ENCODE results near the gene RASGRF1.
"Not testable (repeated sequence)": the region's sequence is repeated elsewhere in the genome, so short reads cannot be mapped to it uniquely, and the experiment has no call there.

RASGRF1 gene

GRCh38 chr15:79036323-79036722, 54.3 kb downstream of the RASGRF1 start:
- DNase-seq (ENCODE audit: low read depth), result no peak

- no peak for DNase-seq (ENCODE audit: low read depth)
These were observed 54.8 kb downstream of the RASGRF1 start for GRCh38 chr15:79035814-79036213.

GRCh38 chr15:79035111-79035601, 55.4 kb downstream of the RASGRF1 start:
- no peak for DNase-seq (ENCODE audit: low read depth)

- no peak for DNase-seq (ENCODE audit: low read depth)
These were observed 56.3 kb downstream of the RASGRF1 start for GRCh38 chr15:79034284-79034683.

GRCh38 chr15:79032656-79033055, 57.9 kb downstream of the RASGRF1 start:
- no peak for DNase-seq (ENCODE audit: low read depth)

GRCh38 chr15:79031821-79032220, 58.8 kb downstream of the RASGRF1 start:
- no peak for DNase-seq (ENCODE audit: low read depth)

GRCh38 chr15:79031201-79031600, 59.4 kb downstream of the RASGRF1 start:
- DNase-seq (ENCODE audit: low read depth), result no peak

GRCh38 chr15:79030470-79030869, 60.1 kb downstream of the RASGRF1 start:
- DNase-seq (ENCODE audit: low read depth), result no peak

- peak; percentile 52 for DNase-seq (ENCODE audit: low read depth)
These were observed 62.1 kb downstream of the RASGRF1 start for GRCh38 chr15:79028411-79028964.

GRCh38 chr15:79027532-79028410, 62.8 kb downstream of the RASGRF1 start:
- no peak for DNase-seq (ENCODE audit: low read depth)

- no peak for DNase-seq (ENCODE audit: low read depth)
These were observed 64.8 kb downstream of the RASGRF1 start for GRCh38 chr15:79025802-79026201.

- DNase-seq (ENCODE audit: low read depth), result no peak
These were observed 65.4 kb downstream of the RASGRF1 start for GRCh38 chr15:79025201-79025600.

GRCh38 chr15:79024493-79024892, 66.1 kb downstream of the RASGRF1 start:
- not testable (repeated sequence) for DNase-seq (ENCODE audit: low read depth)

- DNase-seq (ENCODE audit: low read depth), result no peak
These were observed 66.7 kb downstream of the RASGRF1 start for GRCh38 chr15:79023918-79024317.

GRCh38 chr15:79023546-79023890, 67.1 kb downstream of the RASGRF1 start:
- no peak for DNase-seq (ENCODE audit: low read depth)

GRCh38 chr15:79018960-79019359, 71.6 kb downstream of the RASGRF1 start:
- no peak for DNase-seq (ENCODE audit: low read depth)

- DNase-seq (ENCODE audit: low read depth), result no peak
These were observed 72.6 kb downstream of the RASGRF1 start for GRCh38 chr15:79017953-79018352.

GRCh38 chr15:79016527-79017170, 73.9 kb downstream of the RASGRF1 start:
- DNase-seq (ENCODE audit: low read depth), result no peak

- no peak for DNase-seq (ENCODE audit: low read depth)
These were observed 75.2 kb downstream of the RASGRF1 start for GRCh38 chr15:79015416-79015815.

- DNase-seq (ENCODE audit: low read depth), result no peak
These were observed 80.3 kb downstream of the RASGRF1 start for GRCh38 chr15:79010278-79010677.

- no peak for DNase-seq (ENCODE audit: low read depth)
These were observed 81.2 kb downstream of the RASGRF1 start for GRCh38 chr15:79009379-79009778.

GRCh38 chr15:79008659-79009058, 81.9 kb downstream of the RASGRF1 start:
- no peak for DNase-seq (ENCODE audit: low read depth)

GRCh38 chr15:79007066-79007465, 83.5 kb downstream of the RASGRF1 start:
- no peak for DNase-seq (ENCODE audit: low read depth)
